ENCODE data around the gene CLK2. TPM values are rescaled to one million over a fixed set of nuclear protein-coding genes. Genes with fewer than 3 reads are reported as not detected.

The CLK2 gene
- total RNA-seq, 1 donor from 2014 or later = 51.2 TPM

GRCh38 chr1:155286544-155286943 is 13.2 kb upstream of the CLK2 start:
- Histone ChIP-seq H3K4me1 (no peaks in the 10 kb centered on the region), H3K4me3 (no peak overlapping the region), H3K27ac (no peak overlapping the region), H3K27me3 (no peaks in the 10 kb centered on the region), H3K9me3 (no peaks in the 10 kb centered on the region), H3K36me3 (no peaks in the 10 kb centered on the region)
- DNase-seq (no peak), ATAC-seq (no peak)
- intact Hi-C loops (cut with DNase I) = no loop called here
- TF ChIP-seq CTCF (IDR thresholded peaks at IDR 0.05) = no peak

GRCh38 chr1:155285631-155286044 is 12.3 kb upstream of the CLK2 start:
- Histone ChIP-seq H3K4me1 (no peaks in the 10 kb centered on the region), H3K4me3 (no peak overlapping the region), H3K27me3 (no peaks in the 10 kb centered on the region), H3K9me3 (no peaks in the 10 kb centered on the region), H3K36me3 (no peaks in the 10 kb centered on the region), H3K27ac (no peak overlapping the region)
- intact Hi-C loops (cut with DNase I) = no loop called here
- DNase-seq (no peak), ATAC-seq (no peak)
- no peak for TF ChIP-seq CTCF (IDR thresholded peaks at IDR 0.05)

- intact Hi-C loops (cut with DNase I) = no loop called here
- Histone ChIP-seq H3K27me3 (no peaks in the 10 kb centered on the region), H3K9me3 (no peaks in the 10 kb centered on the region), H3K4me3 (no peak overlapping the region), H3K4me1 (no peaks in the 10 kb centered on the region), H3K36me3 (no peaks in the 10 kb centered on the region), H3K27ac (no peak overlapping the region)
- ATAC-seq = no peak
- no peak for TF ChIP-seq CTCF (IDR thresholded peaks at IDR 0.05)
- DNase-seq = no peak
These were observed 11.8 kb upstream of the CLK2 start for GRCh38 chr1:155285063-155285462.

GRCh38 chr1:155284476-155284875 is 11.2 kb upstream of the CLK2 start:
- Histone ChIP-seq H3K36me3 (no peaks in the 10 kb centered on the region), H3K4me1 (no peaks in the 10 kb centered on the region), H3K9me3 (no peaks in the 10 kb centered on the region), H3K4me3 (no peak overlapping the region), H3K27me3 (no peaks in the 10 kb centered on the region), H3K27ac (no peak overlapping the region)
- ATAC-seq (no peak), DNase-seq (no peak)
- TF ChIP-seq CTCF (IDR thresholded peaks at IDR 0.05) = no peak
- intact Hi-C loops (cut with DNase I) = no loop called here

GRCh38 chr1:155282488-155283091 is 9.3 kb upstream of the CLK2 start:
- Histone ChIP-seq H3K27ac (no peak overlapping the region), H3K27me3 (no peaks in the 10 kb centered on the region), H3K4me1 (peaks cover 7% of the 10 kb centered on the region), H3K4me3 (no peak overlapping the region), H3K9me3 (no peaks in the 10 kb centered on the region), H3K36me3 (no peaks in the 10 kb centered on the region)
- no peak for TF ChIP-seq CTCF (IDR thresholded peaks at IDR 0.05)
- ATAC-seq = no peak
- no peak for DNase-seq
- intact Hi-C loops (cut with DNase I) = no loop called here

- Histone ChIP-seq H3K36me3 (no peaks in the 10 kb centered on the region), H3K4me3 (no peak overlapping the region), H3K27me3 (no peaks in the 10 kb centered on the region), H3K27ac (no peak overlapping the region), H3K4me1 (peaks cover 13% of the 10 kb centered on the region), H3K9me3 (no peaks in the 10 kb centered on the region)
- intact Hi-C loops (cut with DNase I) = no loop called here
- ATAC-seq = no peak
- TF ChIP-seq CTCF (IDR thresholded peaks at IDR 0.05) = no peak
- DNase-seq = no peak
These were observed 6.0 kb upstream of the CLK2 start for GRCh38 chr1:155279268-155279667.
